H1 (cell line): ENCODE data around the gene RHOV. TPM values are rescaled to one million over a fixed set of nuclear protein-coding genes. Genes with fewer than 3 reads are reported as not detected.

Source experiments
- CREB1 ChIP-seq: IDR thresholded peaks from 2 replicates; pipeline ENCODE4 v1.6.1; 2012; ENCODE audit warnings: inconsistent platforms
- CTBP2 ChIP-seq: IDR thresholded peaks from 2 replicates; pipeline ENCODE4 v1.7.0; 2011; ENCODE audit warnings: borderline replicate concordance, mild to moderate bottlenecking, moderate library complexity, mixed read lengths, low read length; ENCODE audit not compliant: insufficient read depth, insufficient read length
- EGR1 ChIP-seq: IDR thresholded peaks from 2 replicates; pipeline ENCODE4 v1.6.1; 2011; ENCODE audit warnings: low read depth, low read length, borderline replicate concordance
- GABPA ChIP-seq: IDR thresholded peaks from 2 replicates; pipeline ENCODE4 v1.6.1; 2011; ENCODE audit warnings: mild to moderate bottlenecking, low read length, moderate library complexity, borderline replicate concordance; ENCODE audit not compliant: insufficient read depth
- NANOG ChIP-seq: IDR thresholded peaks from 2 replicates; pipeline ENCODE4 v1.6.1; 2011; ENCODE audit warnings: low read length, low read depth, mild to moderate bottlenecking, inconsistent platforms; ENCODE audit not compliant: insufficient read depth, poor library complexity, severe bottlenecking
- POU5F1 ChIP-seq: IDR thresholded peaks from 2 replicates; pipeline ENCODE4 v1.6.1; 2011; ENCODE audit warnings: low read depth, mild to moderate bottlenecking, low read length, moderate library complexity
- RFX5 ChIP-seq: IDR thresholded peaks from 2 replicates; pipeline ENCODE4 v1.6.1; 2011; ENCODE audit warnings: low read depth, low read length, improper control_type of control experiment, borderline replicate concordance
- SIN3A ChIP-seq, 2 experiments: IDR thresholded peaks in 1 of 2; conservative IDR thresholded peaks in 1 of 2; 2 replicates each; pipeline ENCODE4 v1.6.1; 2011 to 2012; ENCODE audit warnings: low read length in 2 of 2, improper control_type of control experiment in 1 of 2, low read depth in 1 of 2, mild to moderate bottlenecking in 1 of 2
- SRF ChIP-seq: IDR thresholded peaks from 2 replicates; pipeline ENCODE4 v1.6.1; 2011; ENCODE audit warnings: mild to moderate bottlenecking, low read depth, low read length, moderate library complexity
- polyA plus RNA-seq, 7 experiments: library from polyadenylated mRNA; depleted of rRNA in 3 of 7; stranded (reverse) in 5 of 7; unstranded in 2 of 7; fragments of >200 nt in 5 of 7; fragments of 200-250 nt in 2 of 7; gene quantifications; 1 replicate in 5 of 7; 2 replicates in 1 of 7; 4 replicates in 1 of 7; pipeline versions ENCODE4 v1.2.1 to v1.2.3, GENCODE V29; 2011 to 2013; ENCODE audit warnings: missing spikeins in 2 of 7, mixed read lengths in 2 of 7
- total RNA-seq: library from RNA; stranded (reverse); fragmentation: NEBNext Ultra II Directional; extraction: Animal tissue kit (Norgen Biotek cat#: 25700); gene quantifications from 2 replicates; pipeline ENCODE4 v1.2.1, GENCODE V29; 2021
- TF ChIP-seq, protein P1 (sequence below): fragments of 300-600 bp; sonication (generic); IDR thresholded peaks from 2 replicates; pipeline ENCODE4 v1.7.1; 2012; ENCODE audit warnings: low read length, moderate library complexity, mild to moderate bottlenecking, inconsistent platforms; ENCODE audit not compliant: insufficient replicate concordance

RHOV gene
- total and polyA plus RNA-seq, 2 of the 8 experiments (the other 6 are each of a cell fraction or from before 2014, with no cell fraction given) = 1.5 to 2.7 TPM

- TF ChIP-seq, protein P1, sequence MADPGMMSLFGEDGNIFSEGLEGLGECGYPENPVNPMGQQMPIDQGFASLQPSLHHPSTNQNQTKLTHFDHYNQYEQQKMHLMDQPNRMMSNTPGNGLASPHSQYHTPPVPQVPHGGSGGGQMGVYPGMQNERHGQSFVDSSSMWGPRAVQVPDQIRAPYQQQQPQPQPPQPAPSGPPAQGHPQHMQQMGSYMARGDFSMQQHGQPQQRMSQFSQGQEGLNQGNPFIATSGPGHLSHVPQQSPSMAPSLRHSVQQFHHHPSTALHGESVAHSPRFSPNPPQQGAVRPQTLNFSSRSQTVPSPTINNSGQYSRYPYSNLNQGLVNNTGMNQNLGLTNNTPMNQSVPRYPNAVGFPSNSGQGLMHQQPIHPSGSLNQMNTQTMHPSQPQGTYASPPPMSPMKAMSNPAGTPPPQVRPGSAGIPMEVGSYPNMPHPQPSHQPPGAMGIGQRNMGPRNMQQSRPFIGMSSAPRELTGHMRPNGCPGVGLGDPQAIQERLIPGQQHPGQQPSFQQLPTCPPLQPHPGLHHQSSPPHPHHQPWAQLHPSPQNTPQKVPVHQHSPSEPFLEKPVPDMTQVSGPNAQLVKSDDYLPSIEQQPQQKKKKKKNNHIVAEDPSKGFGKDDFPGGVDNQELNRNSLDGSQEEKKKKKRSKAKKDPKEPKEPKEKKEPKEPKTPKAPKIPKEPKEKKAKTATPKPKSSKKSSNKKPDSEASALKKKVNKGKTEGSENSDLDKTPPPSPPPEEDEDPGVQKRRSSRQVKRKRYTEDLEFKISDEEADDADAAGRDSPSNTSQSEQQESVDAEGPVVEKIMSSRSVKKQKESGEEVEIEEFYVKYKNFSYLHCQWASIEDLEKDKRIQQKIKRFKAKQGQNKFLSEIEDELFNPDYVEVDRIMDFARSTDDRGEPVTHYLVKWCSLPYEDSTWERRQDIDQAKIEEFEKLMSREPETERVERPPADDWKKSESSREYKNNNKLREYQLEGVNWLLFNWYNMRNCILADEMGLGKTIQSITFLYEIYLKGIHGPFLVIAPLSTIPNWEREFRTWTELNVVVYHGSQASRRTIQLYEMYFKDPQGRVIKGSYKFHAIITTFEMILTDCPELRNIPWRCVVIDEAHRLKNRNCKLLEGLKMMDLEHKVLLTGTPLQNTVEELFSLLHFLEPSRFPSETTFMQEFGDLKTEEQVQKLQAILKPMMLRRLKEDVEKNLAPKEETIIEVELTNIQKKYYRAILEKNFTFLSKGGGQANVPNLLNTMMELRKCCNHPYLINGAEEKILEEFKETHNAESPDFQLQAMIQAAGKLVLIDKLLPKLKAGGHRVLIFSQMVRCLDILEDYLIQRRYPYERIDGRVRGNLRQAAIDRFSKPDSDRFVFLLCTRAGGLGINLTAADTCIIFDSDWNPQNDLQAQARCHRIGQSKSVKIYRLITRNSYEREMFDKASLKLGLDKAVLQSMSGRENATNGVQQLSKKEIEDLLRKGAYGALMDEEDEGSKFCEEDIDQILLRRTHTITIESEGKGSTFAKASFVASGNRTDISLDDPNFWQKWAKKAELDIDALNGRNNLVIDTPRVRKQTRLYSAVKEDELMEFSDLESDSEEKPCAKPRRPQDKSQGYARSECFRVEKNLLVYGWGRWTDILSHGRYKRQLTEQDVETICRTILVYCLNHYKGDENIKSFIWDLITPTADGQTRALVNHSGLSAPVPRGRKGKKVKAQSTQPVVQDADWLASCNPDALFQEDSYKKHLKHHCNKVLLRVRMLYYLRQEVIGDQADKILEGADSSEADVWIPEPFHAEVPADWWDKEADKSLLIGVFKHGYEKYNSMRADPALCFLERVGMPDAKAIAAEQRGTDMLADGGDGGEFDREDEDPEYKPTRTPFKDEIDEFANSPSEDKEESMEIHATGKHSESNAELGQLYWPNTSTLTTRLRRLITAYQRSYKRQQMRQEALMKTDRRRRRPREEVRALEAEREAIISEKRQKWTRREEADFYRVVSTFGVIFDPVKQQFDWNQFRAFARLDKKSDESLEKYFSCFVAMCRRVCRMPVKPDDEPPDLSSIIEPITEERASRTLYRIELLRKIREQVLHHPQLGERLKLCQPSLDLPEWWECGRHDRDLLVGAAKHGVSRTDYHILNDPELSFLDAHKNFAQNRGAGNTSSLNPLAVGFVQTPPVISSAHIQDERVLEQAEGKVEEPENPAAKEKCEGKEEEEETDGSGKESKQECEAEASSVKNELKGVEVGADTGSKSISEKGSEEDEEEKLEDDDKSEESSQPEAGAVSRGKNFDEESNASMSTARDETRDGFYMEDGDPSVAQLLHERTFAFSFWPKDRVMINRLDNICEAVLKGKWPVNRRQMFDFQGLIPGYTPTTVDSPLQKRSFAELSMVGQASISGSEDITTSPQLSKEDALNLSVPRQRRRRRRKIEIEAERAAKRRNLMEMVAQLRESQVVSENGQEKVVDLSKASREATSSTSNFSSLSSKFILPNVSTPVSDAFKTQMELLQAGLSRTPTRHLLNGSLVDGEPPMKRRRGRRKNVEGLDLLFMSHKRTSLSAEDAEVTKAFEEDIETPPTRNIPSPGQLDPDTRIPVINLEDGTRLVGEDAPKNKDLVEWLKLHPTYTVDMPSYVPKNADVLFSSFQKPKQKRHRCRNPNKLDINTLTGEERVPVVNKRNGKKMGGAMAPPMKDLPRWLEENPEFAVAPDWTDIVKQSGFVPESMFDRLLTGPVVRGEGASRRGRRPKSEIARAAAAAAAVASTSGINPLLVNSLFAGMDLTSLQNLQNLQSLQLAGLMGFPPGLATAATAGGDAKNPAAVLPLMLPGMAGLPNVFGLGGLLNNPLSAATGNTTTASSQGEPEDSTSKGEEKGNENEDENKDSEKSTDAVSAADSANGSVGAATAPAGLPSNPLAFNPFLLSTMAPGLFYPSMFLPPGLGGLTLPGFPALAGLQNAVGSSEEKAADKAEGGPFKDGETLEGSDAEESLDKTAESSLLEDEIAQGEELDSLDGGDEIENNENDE = no peak
- no peak for TF ChIP-seq CTBP2
- TF ChIP-seq EGR1 = no peak
- no peak for TF ChIP-seq SRF
- TF ChIP-seq SIN3A (conservative IDR thresholded peaks at IDR 0.05 in 1 of 2, IDR thresholded peaks at IDR 0.05 in 1 of 2; ENCODE audit: low read depth in 1 of 2, low read length in 2 of 2) = peak in 1 of 2 experiments; percentile 60; a peak in 2 of 4 replicates
- TF ChIP-seq GABPA = no peak
- TF ChIP-seq NANOG = no peak
- no peak for TF ChIP-seq RFX5
- no peak for TF ChIP-seq POU5F1
- no peak for TF ChIP-seq CREB1
These were observed 20.8 kb upstream of the RHOV start (continued) for GRCh38 chr15:40894681-40895448.
